ENCODE results near the gene TEX12.
A peak's percentile ranks its signal among the peaks of the same experiment; 100 is the strongest.

The TEX12 gene

DNA sequence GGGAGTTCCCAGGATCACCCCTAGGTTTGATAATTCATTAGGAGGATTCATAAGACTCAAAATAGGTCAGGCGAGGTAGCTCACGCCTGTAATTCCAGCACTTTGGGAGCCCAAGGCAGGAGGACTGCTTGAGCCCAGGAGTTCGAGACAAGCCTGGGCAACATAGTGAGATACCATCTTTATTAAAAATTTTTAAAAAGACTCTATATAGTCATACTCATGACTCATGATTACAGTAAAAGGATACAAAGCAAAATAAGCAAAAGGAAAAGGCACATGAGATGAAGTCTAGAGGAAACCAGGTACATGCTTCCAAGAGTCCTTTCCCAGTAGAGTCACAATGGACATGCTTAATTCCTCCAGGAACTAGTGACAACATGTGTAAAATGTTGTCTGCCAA, 45.1 kb downstream of the TEX12 start:
- H3K9me3 ChIP-seq (ENCODE audit: low read depth, low read length) = no peaks in the 10 kb centered on the region
- H3K36me3 ChIP-seq (ENCODE audit: insufficient read depth, low read length) = no peaks in the 10 kb centered on the region
- DNase-seq (ENCODE audit: low read depth, low spot score) = no peak
- H3K9ac ChIP-seq (ENCODE audit: insufficient read length) = no peak overlapping the region
- H3K27ac ChIP-seq = no peak overlapping the region
- TF ChIP-seq POLR2AphosphoS5 (IDR thresholded peaks at IDR 0.05; ENCODE audit: borderline replicate concordance, low read depth, low read length) (no peak), EZH2 (IDR thresholded peaks at IDR 0.05) (no peak)
- H3K4me3 ChIP-seq = no peak overlapping the region

DNA sequence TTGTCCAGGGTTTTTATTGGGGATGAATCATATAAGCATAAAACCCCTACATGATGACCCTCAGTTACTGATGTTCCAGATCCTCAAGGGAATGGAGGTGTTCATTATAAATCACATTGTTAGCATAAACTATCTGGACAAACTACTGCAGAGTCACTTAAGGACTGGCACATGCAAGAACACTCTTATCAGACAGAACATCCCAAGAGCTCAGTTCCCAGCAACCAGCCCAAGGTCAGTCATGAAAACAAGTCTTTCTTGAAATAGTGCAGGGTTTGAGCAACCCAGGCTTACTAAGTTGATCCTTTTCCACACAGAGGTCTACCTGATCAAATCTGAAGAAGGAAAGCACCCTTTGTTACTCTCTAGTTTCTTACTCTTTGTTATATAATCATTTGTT, 45.5 kb downstream of the TEX12 start:
- no peaks in the 10 kb centered on the region for H3K9me3 ChIP-seq (ENCODE audit: low read depth, low read length)
- no peak for DNase-seq (ENCODE audit: low read depth, low spot score)
- no peak overlapping the region for H3K4me3 ChIP-seq
- no peak overlapping the region for H3K9ac ChIP-seq (ENCODE audit: insufficient read length)
- H3K36me3 ChIP-seq (ENCODE audit: insufficient read depth, low read length) = no peaks in the 10 kb centered on the region
- H3K27ac ChIP-seq = no peak overlapping the region
- TF ChIP-seq FOXP2 (optimal IDR thresholded peaks at IDR 0.05; ENCODE audit: control extremely low read depth, extremely low read length, insufficient read depth) (no peak), POLR2AphosphoS5 (IDR thresholded peaks at IDR 0.05; ENCODE audit: borderline replicate concordance, low read depth, low read length) (no peak), EZH2 (IDR thresholded peaks at IDR 0.05) (no peak)

DNA sequence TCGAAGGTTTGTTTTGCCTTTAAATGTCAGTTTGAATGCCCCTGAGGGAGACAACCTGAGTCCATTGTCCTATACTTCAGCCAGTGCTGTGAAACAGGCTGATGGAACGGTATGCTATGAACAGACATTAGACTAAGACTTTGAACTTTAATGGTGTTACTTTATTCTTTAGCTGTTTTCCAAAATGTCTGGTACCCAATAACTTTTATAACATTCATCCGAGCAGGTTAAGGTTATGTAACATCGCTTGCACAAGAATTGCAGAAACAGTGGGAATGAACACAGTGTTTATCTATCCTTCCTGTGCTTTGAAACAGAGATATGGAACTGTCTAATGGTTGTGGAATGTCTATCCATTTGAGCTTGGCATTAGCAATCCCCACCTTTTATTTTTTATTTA, 46.6 kb downstream of the TEX12 start:
- H3K27ac ChIP-seq = no peak overlapping the region
- no peak overlapping the region for H3K4me3 ChIP-seq
- TF ChIP-seq EZH2 (IDR thresholded peaks at IDR 0.05) (no peak), FOXP2 (optimal IDR thresholded peaks at IDR 0.05; ENCODE audit: control extremely low read depth, extremely low read length, insufficient read depth) (no peak), POLR2AphosphoS5 (IDR thresholded peaks at IDR 0.05; ENCODE audit: borderline replicate concordance, low read depth, low read length) (no peak)
- no peaks in the 10 kb centered on the region for H3K9me3 ChIP-seq (ENCODE audit: low read depth, low read length)
- DNase-seq (ENCODE audit: low read depth, low spot score) = no peak
- no peak overlapping the region for H3K9ac ChIP-seq (ENCODE audit: insufficient read length)
- H3K36me3 ChIP-seq (ENCODE audit: insufficient read depth, low read length) = no peaks in the 10 kb centered on the region

DNA sequence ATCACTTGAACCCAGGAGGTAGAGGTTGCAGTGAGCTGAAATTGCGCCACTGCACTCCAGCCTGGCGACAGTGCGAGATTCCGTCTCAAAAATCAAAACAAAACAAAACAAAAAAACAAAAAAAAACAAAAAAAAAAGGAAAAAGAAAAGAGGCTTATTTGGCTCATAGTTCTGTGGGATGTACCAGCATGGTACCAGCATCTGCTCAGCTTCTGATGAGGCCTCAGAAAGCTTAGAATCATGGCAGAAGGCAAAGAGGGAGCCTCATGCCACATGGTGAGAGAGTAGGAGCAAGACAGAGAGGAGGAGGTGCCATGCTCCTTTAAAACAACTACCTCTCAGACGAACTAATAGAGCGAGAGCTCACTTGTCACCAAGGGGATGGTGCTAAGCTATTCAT, 48.4 kb downstream of the TEX12 start:
- no peak overlapping the region for H3K4me3 ChIP-seq
- no peak overlapping the region for H3K9ac ChIP-seq (ENCODE audit: insufficient read length)
- DNase-seq (ENCODE audit: low read depth, low spot score) = no peak
- H3K9me3 ChIP-seq (ENCODE audit: low read depth, low read length) = no peaks in the 10 kb centered on the region
- no peak overlapping the region for H3K27ac ChIP-seq
- TF ChIP-seq POLR2AphosphoS5 (IDR thresholded peaks at IDR 0.05; ENCODE audit: borderline replicate concordance, low read depth, low read length) = no peak
- no peak for TF ChIP-seq EZH2 (IDR thresholded peaks at IDR 0.05)
- TF ChIP-seq FOXP2 (optimal IDR thresholded peaks at IDR 0.05; ENCODE audit: control extremely low read depth, extremely low read length, insufficient read depth) = no peak
- no peaks in the 10 kb centered on the region for H3K36me3 ChIP-seq (ENCODE audit: insufficient read depth, low read length)

DNA sequence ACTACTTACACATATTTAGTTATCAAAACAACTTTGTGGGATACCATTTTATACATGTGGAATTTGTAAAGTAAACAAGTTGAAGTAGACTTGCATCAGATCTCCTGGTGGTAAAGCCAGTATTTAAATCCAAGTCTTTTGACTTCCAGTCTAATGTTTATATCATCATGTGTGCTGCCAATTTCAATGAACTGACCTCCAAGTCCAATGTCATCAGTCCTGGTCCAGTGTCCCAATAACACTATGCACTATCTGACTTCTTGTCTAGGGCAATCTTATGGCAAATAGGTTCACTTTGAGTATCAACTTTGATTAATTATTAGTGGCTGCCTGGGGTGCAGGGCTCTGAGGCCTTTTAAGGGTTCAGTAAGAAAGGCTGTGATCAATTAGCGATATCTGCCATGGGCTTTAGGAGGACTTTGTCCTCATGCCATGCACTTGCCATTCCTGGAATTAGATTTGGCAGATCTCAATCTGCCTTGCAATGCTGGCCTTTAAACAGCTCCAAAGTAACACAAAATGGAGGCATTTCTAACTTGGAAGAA, 49.5 kb downstream of the TEX12 start:
- no peak for TF ChIP-seq FOXP2 (optimal IDR thresholded peaks at IDR 0.05; ENCODE audit: control extremely low read depth, extremely low read length, insufficient read depth)
- no peak for TF ChIP-seq EZH2 (IDR thresholded peaks at IDR 0.05)
- TF ChIP-seq POLR2AphosphoS5 (IDR thresholded peaks at IDR 0.05; ENCODE audit: borderline replicate concordance, low read depth, low read length) = no peak
- H3K27ac ChIP-seq = no peak overlapping the region
- no peaks in the 10 kb centered on the region for H3K36me3 ChIP-seq (ENCODE audit: insufficient read depth, low read length)
- no peak overlapping the region for H3K4me3 ChIP-seq
- H3K9ac ChIP-seq (ENCODE audit: insufficient read length) = no peak overlapping the region
- DNase-seq (ENCODE audit: low read depth, low spot score) = no peak
- H3K9me3 ChIP-seq (ENCODE audit: low read depth, low read length) = no peaks in the 10 kb centered on the region

DNA sequence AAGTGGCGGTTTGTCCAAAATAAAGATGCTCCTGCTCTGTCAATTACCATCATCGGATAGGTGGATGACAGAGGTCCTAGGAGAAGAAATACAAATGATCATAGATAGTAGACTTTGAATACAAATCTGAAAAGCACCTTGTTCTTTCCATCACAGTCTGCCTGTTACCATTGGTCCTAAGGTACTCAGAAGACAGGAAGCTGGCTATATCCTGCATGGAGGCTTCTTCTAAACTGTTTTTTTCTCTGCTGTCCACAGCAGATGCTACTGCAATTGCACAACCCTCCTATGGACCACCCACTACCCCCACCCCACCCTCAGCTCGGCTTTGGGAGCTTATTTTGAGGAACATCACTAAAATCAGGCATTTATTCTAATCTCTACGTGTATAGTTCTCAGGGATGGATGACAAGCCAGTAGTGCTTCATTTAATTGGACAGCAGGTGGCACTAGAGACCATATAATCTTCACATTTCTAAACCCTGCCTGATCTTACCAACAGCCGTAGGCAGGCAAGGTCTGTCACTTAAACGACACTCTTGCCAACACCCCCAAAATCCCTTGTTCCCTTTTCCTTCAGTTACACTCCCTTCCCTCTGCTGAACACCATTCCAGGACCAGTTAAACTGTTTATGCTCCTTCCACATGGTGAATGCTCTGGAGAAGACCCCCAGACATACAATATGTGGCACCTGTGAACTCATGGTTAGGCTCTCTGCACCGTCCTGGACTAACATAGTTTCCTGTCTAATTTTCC, 52.5 kb downstream of the TEX12 start:
- no peak overlapping the region for H3K27ac ChIP-seq

DNA sequence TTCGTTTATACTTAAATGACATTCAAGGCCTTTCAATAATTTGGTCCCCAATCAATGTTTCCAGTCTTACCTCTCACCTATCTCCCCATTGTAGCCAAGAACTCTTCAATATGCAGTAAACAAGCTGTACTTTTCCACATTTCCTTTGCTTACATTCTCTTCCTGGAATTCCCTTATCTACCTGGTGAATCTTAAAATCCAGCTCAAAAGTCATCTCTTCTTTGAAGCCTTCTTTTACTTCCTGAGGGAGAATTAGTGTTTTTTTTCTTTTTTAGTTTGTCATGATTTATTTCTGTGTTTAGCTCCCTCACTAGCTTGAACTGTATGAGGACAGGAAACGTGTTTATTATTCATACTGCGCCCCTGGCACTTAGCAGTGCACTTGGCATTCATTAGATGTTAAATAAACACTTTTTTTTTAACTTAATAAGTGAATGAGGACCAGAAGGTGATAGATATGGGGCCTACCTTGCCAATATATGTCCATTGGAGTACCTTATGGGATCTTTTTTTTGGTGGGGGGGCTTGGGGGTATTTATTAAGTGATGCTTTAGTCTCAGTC, 54.2 kb downstream of the TEX12 start:
- H3K9me3 ChIP-seq (ENCODE audit: low read depth, low read length) = no peaks in the 10 kb centered on the region
- peak overlapping the region; percentile 83 for H3K27ac ChIP-seq
- no peak overlapping the region for H3K9ac ChIP-seq (ENCODE audit: insufficient read length)
- peak; percentile 71 for DNase-seq (ENCODE audit: low read depth, low spot score)
- TF ChIP-seq EZH2 (IDR thresholded peaks at IDR 0.05) (no peak), FOXP2 (optimal IDR thresholded peaks at IDR 0.05; ENCODE audit: control extremely low read depth, extremely low read length, insufficient read depth) (peak; percentile 66), POLR2AphosphoS5 (IDR thresholded peaks at IDR 0.05; ENCODE audit: borderline replicate concordance, low read depth, low read length) (peak; percentile 37; the same call in 1 of the 2 replicates)
- H3K36me3 ChIP-seq (ENCODE audit: insufficient read depth, low read length) = no peaks in the 10 kb centered on the region
- peak overlapping the region; percentile 7; the same call in 1 of the 2 replicates for H3K4me3 ChIP-seq

More for the DNA sequence above, 52.5 kb downstream of the TEX12 start:
- Histone ChIP-seq H3K4me3 (no peak overlapping the region), H3K36me3 (ENCODE audit: insufficient read depth, low read length) (no peaks in the 10 kb centered on the region), H3K9ac (ENCODE audit: insufficient read length) (no peak overlapping the region), H3K9me3 (ENCODE audit: low read depth, low read length) (no peaks in the 10 kb centered on the region)
- TF ChIP-seq EZH2 (IDR thresholded peaks at IDR 0.05) (no peak), FOXP2 (optimal IDR thresholded peaks at IDR 0.05; ENCODE audit: control extremely low read depth, extremely low read length, insufficient read depth) (no peak), POLR2AphosphoS5 (IDR thresholded peaks at IDR 0.05; ENCODE audit: borderline replicate concordance, low read depth, low read length) (no peak)
- peak; percentile 76 for DNase-seq (ENCODE audit: low read depth, low spot score)
